CD4-positive, alpha-beta T cell (primary cell): ENCODE measurements around the gene PLPPR1. TPM values are rescaled to one million over a fixed set of nuclear protein-coding genes. Genes with fewer than 3 reads are reported as not detected.
"Not testable (repeated sequence)": the region's sequence is repeated elsewhere in the genome, so short reads cannot be mapped to it uniquely, and the experiment has no call there.

ENCODE experiments used
- ATAC-seq: fragments of 200-7000 bp; cut with Tn5 transposase; one replicate; pipeline ENCODE4 v1.10.0; 2022; ENCODE audit warnings: mild to moderate bottlenecking; ENCODE audit not compliant: poor library complexity
- CTCF ChIA-PET: fragments of 350-600 bp; sonication (Branson Sonifier 250); formaldehyde crosslinking; loops from one replicate; lab custom pipeline; 2021; ENCODE audit warnings: antibody characterized with exemption, inconsistent platforms; lab: Charles Lee
- POLR2A ChIA-PET: fragments of 350-600 bp; sonication (Branson Sonifier 250); formaldehyde crosslinking; loops from one replicate; lab custom pipeline; 2021; ENCODE audit warnings: antibody characterized with exemption, inconsistent platforms; lab: Charles Lee
- DNase-seq, 14 experiments: peaks; one replicate each; pipeline ENCODE4 v3.0.0-alpha.2; 2013 to 2020; ENCODE audit warnings: mixed read lengths in 2 of 14
- H3K27ac ChIP-seq, 2 donors: one replicate each; pipeline versions ENCODE4 v1.5.1 to v1.7.0; 2013; ENCODE audit warnings: low read length in 2 of 2, low read depth in 1 of 2, mild to moderate bottlenecking in 1 of 2
- H3K27me3 ChIP-seq, 2 experiments: 1 replicate in 1 of 2; 2 replicates in 1 of 2; pipeline versions ENCODE4 v1.6.1 to v1.7.0; 2013; ENCODE audit warnings: low read length in 2 of 2, control low read depth in 1 of 2, mild to moderate bottlenecking in 1 of 2, moderate library complexity in 1 of 2; ENCODE audit not compliant: insufficient read depth in 2 of 2, control insufficient read depth in 1 of 2
- H3K36me3 ChIP-seq: one replicate; pipeline ENCODE4 v1.6.1; 2013; ENCODE audit warnings: low read length, control low read depth; ENCODE audit not compliant: insufficient read depth
- H3K4me1 ChIP-seq: one replicate; pipeline ENCODE4 v1.6.1; 2013; ENCODE audit warnings: low read length, control low read depth; ENCODE audit not compliant: insufficient read depth
- H3K4me3 ChIP-seq: one replicate; pipeline ENCODE4 v1.5.1; 2013; ENCODE audit warnings: mild to moderate bottlenecking, low read length, moderate library complexity
- H3K9me3 ChIP-seq, 2 experiments: 1 replicate in 1 of 2; 2 replicates in 1 of 2; pipeline versions ENCODE4 v1.6.1 to v1.7.0; 2013; ENCODE audit warnings: low read length in 2 of 2, mild to moderate bottlenecking in 2 of 2, control low read depth in 1 of 2, moderate library complexity in 1 of 2; ENCODE audit not compliant: control insufficient read depth in 1 of 2, insufficient read depth in 1 of 2
- H3K27ac Mint-ChIP-seq: one replicate; pipeline ENCODE4 v1.8.0; 2020; ENCODE audit warnings: mixed read lengths
- H3K27me3 Mint-ChIP-seq: one replicate; pipeline ENCODE4 v1.8.0; 2021; ENCODE audit warnings: mixed read lengths
- H3K36me3 Mint-ChIP-seq: one replicate; pipeline ENCODE4 v1.8.0; 2021; ENCODE audit warnings: low read depth, mixed read lengths
- H3K4me1 Mint-ChIP-seq: one replicate; pipeline ENCODE4 v1.8.0; 2021; ENCODE audit warnings: low read depth, mixed read lengths
- H3K4me3 Mint-ChIP-seq: one replicate; pipeline ENCODE4 v1.8.0; 2020; ENCODE audit warnings: mild to moderate bottlenecking, mixed read lengths
- H3K9me3 Mint-ChIP-seq: one replicate; pipeline ENCODE4 v1.8.0; 2020; ENCODE audit warnings: mixed read lengths
- intact Hi-C, 2 experiments: fragments of 100-400 bp; cut with DNase I in 1 of 2; cut with micrococcal nuclease in 1 of 2; formaldehyde crosslinking; loops; one replicate each; pipeline versions ENCODE4 v1.15.1 to v1.9.0; 2023 to 2025; cut with DNase I, micrococcal nuclease
- total RNA-seq, 174 experiments: library from RNA in 2 of 174; stranded (reverse) in 2 of 174; gene quantifications; one replicate each; pipeline ENCODE4 v1.2.3 and lab custom pipeline; 2021 to 2026
- TF ChIP-seq, protein P1 (sequence below): fragments of 200-600 bp; IDR thresholded peaks from one replicate; pipeline ENCODE4 v1.8.0; 2022; ENCODE audit warnings: antibody characterized with exemption, mild to moderate bottlenecking

PLPPR1 gene
- total RNA-seq, 2 experiments from 2014 or later: not detected

DNA sequence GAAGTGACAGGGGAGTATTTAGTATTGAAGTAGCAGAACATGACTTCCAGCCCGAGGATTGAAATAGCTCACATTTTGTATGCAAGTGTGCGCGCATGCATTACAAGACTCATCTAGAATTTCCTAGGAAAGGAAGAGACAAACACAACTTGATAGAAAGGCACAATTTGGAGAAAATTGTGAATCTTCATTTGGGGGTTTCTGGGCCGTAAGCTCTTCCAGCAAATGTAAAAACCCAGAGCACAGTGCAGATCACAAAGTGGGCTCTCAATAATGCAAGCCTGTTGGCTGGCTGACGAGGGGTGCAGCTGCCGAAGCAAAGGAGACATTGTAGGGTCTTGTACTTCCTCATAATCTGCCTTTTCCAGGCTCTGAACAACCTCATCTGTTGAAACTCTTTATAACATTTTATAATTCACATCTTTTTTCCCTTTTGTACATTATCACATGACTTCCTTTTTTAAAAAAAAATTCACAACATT lies 247.3 kb downstream of the PLPPR1 start:
- no peaks in the 10 kb centered on the region for H3K4me1 Mint-ChIP-seq
- no peak overlapping the region for H3K27ac Mint-ChIP-seq
- Histone ChIP-seq H3K4me1 (no peaks in the 10 kb centered on the region), H3K27me3 (peaks cover 0 to 7% of the 10 kb centered on the region in 2 experiments), H3K4me3 (no peak overlapping the region), H3K27ac (no peak overlapping the region), H3K9me3 (peaks cover 0 to 5% of the 10 kb centered on the region in 2 experiments), H3K36me3 (no peaks in the 10 kb centered on the region)
- ATAC-seq (no peak), DNase-seq (no peak)
- H3K4me3 Mint-ChIP-seq: no peak overlapping the region
- ChIA-PET CTCF (no interaction called here), POLR2A (no interaction called here)
- TF ChIP-seq, protein P1, sequence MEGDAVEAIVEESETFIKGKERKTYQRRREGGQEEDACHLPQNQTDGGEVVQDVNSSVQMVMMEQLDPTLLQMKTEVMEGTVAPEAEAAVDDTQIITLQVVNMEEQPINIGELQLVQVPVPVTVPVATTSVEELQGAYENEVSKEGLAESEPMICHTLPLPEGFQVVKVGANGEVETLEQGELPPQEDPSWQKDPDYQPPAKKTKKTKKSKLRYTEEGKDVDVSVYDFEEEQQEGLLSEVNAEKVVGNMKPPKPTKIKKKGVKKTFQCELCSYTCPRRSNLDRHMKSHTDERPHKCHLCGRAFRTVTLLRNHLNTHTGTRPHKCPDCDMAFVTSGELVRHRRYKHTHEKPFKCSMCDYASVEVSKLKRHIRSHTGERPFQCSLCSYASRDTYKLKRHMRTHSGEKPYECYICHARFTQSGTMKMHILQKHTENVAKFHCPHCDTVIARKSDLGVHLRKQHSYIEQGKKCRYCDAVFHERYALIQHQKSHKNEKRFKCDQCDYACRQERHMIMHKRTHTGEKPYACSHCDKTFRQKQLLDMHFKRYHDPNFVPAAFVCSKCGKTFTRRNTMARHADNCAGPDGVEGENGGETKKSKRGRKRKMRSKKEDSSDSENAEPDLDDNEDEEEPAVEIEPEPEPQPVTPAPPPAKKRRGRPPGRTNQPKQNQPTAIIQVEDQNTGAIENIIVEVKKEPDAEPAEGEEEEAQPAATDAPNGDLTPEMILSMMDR: no peak
- H3K9me3 Mint-ChIP-seq: no peaks in the 10 kb centered on the region
- peaks cover 39% of the 10 kb centered on the region for H3K27me3 Mint-ChIP-seq
- no peaks in the 10 kb centered on the region for H3K36me3 Mint-ChIP-seq
- intact Hi-C loops: no loop called here

GRCh38 chr9:101291043-101291442 lies 262.5 kb downstream of the PLPPR1 start:
- H3K4me1 Mint-ChIP-seq, H3K4me1 ChIP-seq, DNase-seq, H3K27ac ChIP-seq, H3K9me3 ChIP-seq, intact Hi-C loops, H3K4me3 ChIP-seq, H3K36me3 Mint-ChIP-seq, H3K27ac Mint-ChIP-seq, H3K4me3 Mint-ChIP-seq, H3K36me3 ChIP-seq, ATAC-seq, H3K9me3 Mint-ChIP-seq, POLR2A ChIA-PET, CTCF ChIA-PET, H3K27me3 ChIP-seq: not testable (repeated sequence)
- H3K27me3 Mint-ChIP-seq: peaks cover 10% of the 10 kb centered on the region

- TF ChIP-seq, protein P1: no peak
- Mint-ChIP-seq H3K36me3 (no peaks in the 10 kb centered on the region), H3K9me3 (no peaks in the 10 kb centered on the region), H3K4me3 (no peak overlapping the region), H3K27ac (no peak overlapping the region), H3K27me3 (peaks cover 9% of the 10 kb centered on the region), H3K4me1 (no peaks in the 10 kb centered on the region)
- Histone ChIP-seq H3K27ac (no peak overlapping the region), H3K27me3 (no peaks in the 10 kb centered on the region), H3K9me3 (no peaks in the 10 kb centered on the region), H3K36me3 (no peaks in the 10 kb centered on the region), H3K4me3 (no peak overlapping the region), H3K4me1 (no peaks in the 10 kb centered on the region)
- intact Hi-C loops: no loop called here
- DNase-seq (no peak), ATAC-seq (no peak)
- CTCF ChIA-PET: no interaction called here
- POLR2A ChIA-PET: no interaction called here
These were observed 271.4 kb downstream of the PLPPR1 start for GRCh38 chr9:101299901-101300300.

DNA sequence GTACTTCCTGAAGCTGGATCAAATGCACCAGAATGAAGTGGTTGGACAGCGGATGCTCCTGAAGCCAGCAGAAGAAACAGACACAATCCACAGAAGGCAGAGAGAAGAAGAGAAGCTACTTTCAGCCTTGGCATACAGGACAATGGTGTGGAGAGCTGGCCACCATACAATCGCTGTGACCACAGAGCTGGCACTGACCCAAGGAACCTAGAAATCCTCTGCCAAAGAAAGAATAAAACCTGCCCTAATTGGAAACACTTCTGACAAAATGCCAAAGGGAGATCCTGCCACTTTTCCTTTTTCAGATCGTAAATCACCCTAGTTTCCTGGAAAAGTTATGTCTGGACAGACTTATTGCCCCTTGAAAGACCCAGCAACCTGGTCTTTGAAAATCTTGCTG lies 278.5 kb downstream of the PLPPR1 start:
- ChIA-PET CTCF (no interaction called here), POLR2A (no interaction called here)
- no peak overlapping the region for H3K4me3 Mint-ChIP-seq

More for the DNA sequence above, 278.5 kb downstream of the PLPPR1 start:
- intact Hi-C loops: no loop called here
- Histone ChIP-seq H3K36me3 (no peaks in the 10 kb centered on the region), H3K27ac (no peak overlapping the region), H3K4me3 (no peak overlapping the region), H3K9me3 (no peaks in the 10 kb centered on the region), H3K4me1 (no peaks in the 10 kb centered on the region), H3K27me3 (peaks cover 0 to 14% of the 10 kb centered on the region in 2 experiments)
- no peaks in the 10 kb centered on the region for H3K9me3 Mint-ChIP-seq
- ATAC-seq (no peak), DNase-seq (no peak)
- TF ChIP-seq, protein P1: no peak
- no peaks in the 10 kb centered on the region for H3K36me3 Mint-ChIP-seq
- peaks cover 12% of the 10 kb centered on the region for H3K27me3 Mint-ChIP-seq
- H3K27ac Mint-ChIP-seq: no peak overlapping the region
- no peaks in the 10 kb centered on the region for H3K4me1 Mint-ChIP-seq
